H1 (cell line): ENCODE results near the gene STAG2. TPM values are rescaled to one million over a fixed set of nuclear protein-coding genes. Genes with fewer than 3 reads are reported as not detected.

Experiments used
- CTCF ChIA-PET: fragments of 300-600 bp; sonication (Branson Sonifier 250); formaldehyde crosslinking; loops from one replicate; lab custom pipeline; 2021; ENCODE audit not compliant: partially characterized antibody; lab: Charles Lee
- POLR2A ChIA-PET: fragments of 300-600 bp; sonication (Branson Sonifier 250); formaldehyde crosslinking; loops from one replicate; lab custom pipeline; 2021; ENCODE audit warnings: inconsistent platforms; ENCODE audit not compliant: partially characterized antibody; lab: Charles Lee
- DNase-seq, 2 experiments: peaks; one replicate each; pipeline versions ENCODE4 v3.0.0 to v3.0.0-alpha.2; 2010 to 2022; ENCODE audit warnings: low spot score in 2 of 2, low read depth in 1 of 2, mixed read lengths in 1 of 2
- FAIRE-seq: peaks from 2 replicates; lab custom pipeline; 2011; peaks lifted over from hg19 to GRCh38; lab: Jason Lieb, UNC
- H2AFZ ChIP-seq: 2 replicates; pipeline ENCODE4 v1.8.1; 2012; ENCODE audit warnings: low read length, inconsistent platforms
- H2AK5ac ChIP-seq: 2 replicates; pipeline ENCODE4 v1.6.1; 2013; ENCODE audit warnings: low read depth, low read length
- H2BK120ac ChIP-seq: replicated peaks from 2 replicates; pipeline ENCODE3; 2013; ENCODE audit warnings: low read depth, low read length, inconsistent platforms
- H2BK12ac ChIP-seq: 2 replicates; pipeline ENCODE4 v1.6.1; 2013; ENCODE audit warnings: low read depth, low read length
- H2BK15ac ChIP-seq: 2 replicates; pipeline ENCODE4 v1.6.1; 2013; ENCODE audit warnings: low read length
- H2BK20ac ChIP-seq: 2 replicates; pipeline ENCODE4 v1.6.1; 2013; ENCODE audit warnings: low read length
- H2BK5ac ChIP-seq: 2 replicates; pipeline ENCODE4 v1.6.1; 2013; ENCODE audit warnings: low read depth, low read length
- H3K14ac ChIP-seq: 2 replicates; pipeline ENCODE4 v1.6.1; 2013; ENCODE audit warnings: inconsistent platforms; ENCODE audit not compliant: insufficient read length
- H3K18ac ChIP-seq: 2 replicates; pipeline ENCODE4 v1.6.1; 2013; ENCODE audit warnings: low read length; ENCODE audit errors: extremely low read depth
- H3K23ac ChIP-seq: 2 replicates; pipeline ENCODE4 v1.6.1; 2013; ENCODE audit warnings: inconsistent platforms; ENCODE audit not compliant: insufficient read length
- H3K23me2 ChIP-seq: 2 replicates; pipeline ENCODE4 v1.6.1; 2013; ENCODE audit warnings: low read depth, low read length
- H3K27ac ChIP-seq: 2 replicates; pipeline ENCODE4 v1.6.1; 2011; ENCODE audit warnings: low read depth, low read length, inconsistent platforms
- H3K27me3 ChIP-seq, 4 experiments: replicated peaks in 1 of 4; 1 replicate in 1 of 4; 2 replicates in 3 of 4; pipeline versions ENCODE4 v1.6.1 to v1.8.1; 2011 to 2013; ENCODE audit warnings: low read length in 3 of 4, mild to moderate bottlenecking in 3 of 4, inconsistent platforms in 2 of 4, mixed read lengths in 2 of 4, moderate library complexity in 1 of 4; ENCODE audit not compliant: control insufficient read depth in 3 of 4, insufficient read depth in 3 of 4; ENCODE audit errors: extremely low read depth in 1 of 4
- H3K36me3 ChIP-seq, 4 experiments: 2 replicates each; pipeline versions ENCODE4 v1.6.1 to v1.8.1; 2011 to 2013; ENCODE audit warnings: mild to moderate bottlenecking in 4 of 4, low read length in 3 of 4, moderate library complexity in 2 of 4, control low read depth in 1 of 4, inconsistent platforms in 1 of 4; ENCODE audit not compliant: insufficient read depth in 4 of 4, control insufficient read depth in 2 of 4
- H3K4ac ChIP-seq: replicated peaks from 2 replicates; pipeline ENCODE3; 2013; ENCODE audit warnings: low read length, low read depth, mixed read lengths, inconsistent platforms; ENCODE audit not compliant: insufficient read length
- H3K4me1 ChIP-seq, 4 experiments: replicated peaks in 1 of 4; 1 replicate in 1 of 4; 2 replicates in 3 of 4; pipeline versions ENCODE4 v1.6.1 to v1.8.1; 2011 to 2013; ENCODE audit warnings: low read length in 3 of 4, inconsistent platforms in 2 of 4, mixed read lengths in 1 of 4; ENCODE audit not compliant: insufficient read depth in 4 of 4, control insufficient read depth in 3 of 4
- H3K4me2 ChIP-seq, 2 experiments: 2 replicates each; pipeline versions ENCODE4 v1.6.1 to v1.8.1; 2011 to 2013; ENCODE audit warnings: low read depth in 2 of 2, low read length in 2 of 2, control low read depth in 1 of 2, inconsistent platforms in 1 of 2, mild to moderate bottlenecking in 1 of 2; ENCODE audit not compliant: insufficient read depth in 1 of 2
- H3K4me3 ChIP-seq, 4 experiments: fragments of 200-600, 300-600 bp in 1 of 4; sonication (generic), shearing (Covaris generic), sonication (Bioruptor Twin) in 1 of 4; 2 replicates each; pipeline versions ENCODE4 v1.5.1 to v1.8.1; 2011 to 2016; ENCODE audit warnings: low read length in 4 of 4, low read depth in 3 of 4, control low read depth in 2 of 4, inconsistent platforms in 2 of 4, mild to moderate bottlenecking in 2 of 4, mixed read lengths in 1 of 4, moderate library complexity in 1 of 4; ENCODE audit not compliant: insufficient read depth in 2 of 4; ENCODE audit errors: extremely low read depth in 1 of 4
- H3K56ac ChIP-seq: replicated peaks from 2 replicates; pipeline ENCODE3; 2013; ENCODE audit warnings: low read depth, mild to moderate bottlenecking, mixed read lengths, low read length, inconsistent platforms; ENCODE audit not compliant: insufficient read length
- H3K79me1 ChIP-seq: 2 replicates; pipeline ENCODE4 v1.6.1; 2013; ENCODE audit warnings: low read depth, low read length, control low read depth
- H3K79me2 ChIP-seq, 2 experiments: 2 replicates each; pipeline versions ENCODE4 v1.6.1 to v1.8.1; 2012 to 2013; ENCODE audit warnings: low read length in 2 of 2, mild to moderate bottlenecking in 2 of 2, inconsistent platforms in 1 of 2; ENCODE audit not compliant: insufficient read depth in 2 of 2, control insufficient read depth in 1 of 2
- H3K9ac ChIP-seq, 4 experiments: replicated peaks in 1 of 4; 1 replicate in 1 of 4; 2 replicates in 3 of 4; pipeline versions ENCODE4 v1.6.1 to v1.8.1; 2011 to 2013; ENCODE audit warnings: low read depth in 3 of 4, low read length in 3 of 4, control low read depth in 2 of 4, mild to moderate bottlenecking in 2 of 4, moderate library complexity in 2 of 4, inconsistent platforms in 1 of 4; ENCODE audit errors: extremely low read depth in 1 of 4
- H3K9me3 ChIP-seq, 2 experiments: 2 replicates each; pipeline versions ENCODE4 v1.6.1 to v1.8.1; 2012 to 2013; ENCODE audit warnings: mild to moderate bottlenecking in 2 of 2, moderate library complexity in 2 of 2, control low read depth in 1 of 2, inconsistent platforms in 1 of 2, low read depth in 1 of 2, low read length in 1 of 2, mixed read lengths in 1 of 2; ENCODE audit not compliant: insufficient read depth in 2 of 2
- H4K20me1 ChIP-seq, 2 experiments: replicated peaks in 1 of 2; 2 replicates each; pipeline versions ENCODE3 to v1.8.1; 2011 to 2013; ENCODE audit warnings: inconsistent platforms in 2 of 2, low read length in 2 of 2, mild to moderate bottlenecking in 1 of 2; ENCODE audit not compliant: insufficient read depth in 2 of 2, control insufficient read depth in 1 of 2
- H4K5ac ChIP-seq: 2 replicates; pipeline ENCODE4 v1.6.1; 2013; ENCODE audit warnings: low read length, low read depth, mixed read lengths, inconsistent platforms; ENCODE audit not compliant: insufficient read length
- H4K8ac ChIP-seq: 2 replicates; pipeline ENCODE4 v1.8.0; 2013; ENCODE audit warnings: mild to moderate bottlenecking, moderate library complexity, low read length, inconsistent platforms; ENCODE audit not compliant: insufficient read depth; ENCODE audit errors: extremely low read depth
- H4K91ac ChIP-seq: replicated peaks from 2 replicates; pipeline ENCODE3; 2013; ENCODE audit warnings: low read length, mixed read lengths, inconsistent platforms; ENCODE audit not compliant: insufficient read length
- CREB1 ChIP-seq: IDR thresholded peaks from 2 replicates; pipeline ENCODE4 v1.6.1; 2012; ENCODE audit warnings: inconsistent platforms
- GTF2F1 ChIP-seq: IDR thresholded peaks from 2 replicates; pipeline ENCODE4 v1.6.1; 2012; ENCODE audit warnings: low read depth, low read length, improper control_type of control experiment, borderline replicate concordance
- JUND ChIP-seq: IDR thresholded peaks from 2 replicates; pipeline ENCODE4 v1.6.1; 2011; ENCODE audit warnings: mild to moderate bottlenecking, improper control_type of control experiment, low read length
- MAFK ChIP-seq: IDR thresholded peaks from 2 replicates; pipeline ENCODE4 v1.6.1; 2012; ENCODE audit warnings: low read depth, mild to moderate bottlenecking, improper control_type of control experiment, low read length
- POLR2A ChIP-seq, 2 experiments: IDR thresholded peaks; 1 replicate in 1 of 2; 2 replicates in 1 of 2; pipeline ENCODE4 v1.6.1; 2011; ENCODE audit warnings: low read depth in 2 of 2, low read length in 2 of 2, mild to moderate bottlenecking in 2 of 2; ENCODE audit errors: control extremely low read depth in 1 of 2
- TAF1 ChIP-seq: IDR thresholded peaks from 2 replicates; pipeline ENCODE4 v1.6.1; 2011; ENCODE audit warnings: mild to moderate bottlenecking, low read depth, low read length
- TAF7 ChIP-seq: optimal IDR thresholded peaks from 2 replicates; pipeline ENCODE3; 2011; ENCODE audit warnings: low read depth, mild to moderate bottlenecking, inconsistent platforms, low read length, moderate library complexity, borderline replicate concordance
- TBP ChIP-seq: IDR thresholded peaks from 2 replicates; pipeline ENCODE4 v1.6.1; 2011; ENCODE audit warnings: low read depth, low read length, improper control_type of control experiment
- WGBS, 2 experiments: shearing (Covaris generic) in 1 of 2; methylation state at CpG; one replicate each; pipeline versions ENCODE4 v1.1.6 to v1.1.7; 2013 to 2015; ENCODE audit warnings: low lambda C conversion rate in 2 of 2, mixed read lengths in 2 of 2, inconsistent platforms in 1 of 2, low coverage in 1 of 2, missing lambda C conversion rate in 1 of 2; ENCODE audit not compliant: insufficient replicate concordance in 2 of 2, insufficient coverage in 1 of 2, insufficient read length in 1 of 2; ENCODE audit errors: extremely low coverage in 1 of 2, missing lambda C conversion rate in 1 of 2; 5-methylcytosine and 5-hydroxymethylcytosine counted together
- polyA plus RNA-seq, 7 experiments: library from polyadenylated mRNA; depleted of rRNA in 3 of 7; stranded (reverse) in 5 of 7; unstranded in 2 of 7; fragments of >200 nt in 5 of 7; fragments of 200-250 nt in 2 of 7; gene quantifications; 1 replicate in 5 of 7; 2 replicates in 1 of 7; 4 replicates in 1 of 7; pipeline versions ENCODE4 v1.2.1 to v1.2.3, GENCODE V29; 2011 to 2013; ENCODE audit warnings: missing spikeins in 2 of 7, mixed read lengths in 2 of 7
- total RNA-seq: library from RNA; stranded (reverse); fragmentation: NEBNext Ultra II Directional; extraction: Animal tissue kit (Norgen Biotek cat#: 25700); gene quantifications from 2 replicates; pipeline ENCODE4 v1.2.1, GENCODE V29; 2021
- TF ChIP-seq, protein P1 (sequence below): IDR thresholded peaks from 2 replicates; pipeline ENCODE4 v1.6.1; 2012; ENCODE audit warnings: inconsistent platforms

STAG2 gene
- total and polyA plus RNA-seq, 2 of the 8 experiments (the other 6 are each of a cell fraction or from before 2014, with no cell fraction given): 20.3 to 94.9 TPM

- FAIRE-seq (peak; percentile 70), DNase-seq (peak in 1 of 2 experiments; percentile 64)
- TF ChIP-seq POLR2A (IDR thresholded peaks at IDR 0.05; ENCODE audit: control extremely low read depth in 1 of 2, low read depth in 2 of 2, low read length in 2 of 2) (peak; percentile 66 to 70), TAF7 (peak; percentile 74), GTF2F1 (peak; percentile 34; the same call in 1 of the 2 replicates), TBP (peak; percentile 82), TAF1 (peak; percentile 93), MAFK (no peak), CREB1 (peak; percentile 62; the same call in 1 of the 2 replicates), JUND (0 out of 2 replicates have a peak, but pooled peaks have one; percentile 33)
- TF ChIP-seq, protein P1, sequence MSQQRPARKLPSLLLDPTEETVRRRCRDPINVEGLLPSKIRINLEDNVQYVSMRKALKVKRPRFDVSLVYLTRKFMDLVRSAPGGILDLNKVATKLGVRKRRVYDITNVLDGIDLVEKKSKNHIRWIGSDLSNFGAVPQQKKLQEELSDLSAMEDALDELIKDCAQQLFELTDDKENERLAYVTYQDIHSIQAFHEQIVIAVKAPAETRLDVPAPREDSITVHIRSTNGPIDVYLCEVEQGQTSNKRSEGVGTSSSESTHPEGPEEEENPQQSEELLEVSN: no peak
- Histone ChIP-seq H3K36me3 (no peaks in the 10 kb centered on the region), H3K23ac (no peak overlapping the region), H3K27me3 (no peaks in the 10 kb centered on the region), H4K8ac (0 out of 2 replicates have a peak overlapping the region, but pooled peaks have one; percentile 68), H3K27ac (peak overlapping the region; percentile 97), H3K79me2 (peaks cover 21 to 61% of the 10 kb centered on the region in 2 experiments), H3K23me2 (no peaks in the 10 kb centered on the region), H3K4me1 (no peaks in the 10 kb centered on the region), H3K4me3 (peak overlapping the region; percentile 85 to 100 (median 94)), H4K5ac (peak overlapping the region; percentile 8), H4K91ac (peak overlapping the region; percentile 35), H3K9me3 (no peaks in the 10 kb centered on the region), H3K18ac (no peak overlapping the region), H2BK5ac (peak overlapping the region; percentile 32; the same call in 1 of the 2 replicates), H3K9ac (peak overlapping the region; percentile 71 to 96 (median 92)), H3K56ac (no peak overlapping the region), H2BK120ac (no peak overlapping the region), H2BK20ac (no peak overlapping the region), H2AFZ (no peak overlapping the region), H3K14ac (no peak overlapping the region), H3K4ac (no peak overlapping the region), H3K79me1 (no peaks in the 10 kb centered on the region), H2BK15ac (no peak overlapping the region), H2BK12ac (no peak overlapping the region), H3K4me2 (peak overlapping the region; percentile 11 to 65), H2AK5ac (no peak overlapping the region), H4K20me1 (peaks cover 0 to 6% of the 10 kb centered on the region in 2 experiments)
- ChIA-PET CTCF (no interaction called here), POLR2A (interaction anchor here (0.8 to 1.8 kb wide), 7 partner anchors 9 to 141 kb away, joined by 3 to 5 read pairs (median 4); no protein-coding TSS in a partner anchor)
- 0% methylated on average over 18 of the region's 22 CpGs; no CpG with 5 or more reads in 1 of the 2 experiments for WGBS, 2 experiments
Measured at GRCh38 chrX:123962794-123963373, 1.4 kb downstream of the STAG2 start.
